Gastroesophageal sphincter (tissue), 4 donors: Measurements from ENCODE around the gene TMOD2. TPM values are rescaled to one million over a fixed set of nuclear protein-coding genes. Genes with fewer than 3 reads are reported as not detected.

Experiments used
- ATAC-seq: fragments of 150-250 bp; one replicate; pipeline ENCODE4 v1.9.1; 2016; ENCODE audit warnings: mild to moderate bottlenecking, moderate library complexity
- H3K27ac ChIP-seq, 4 donors: fragments of 200-600 bp; sonication (generic) in 3 of 4; 1 replicate in 3 of 4; 2 replicates in 1 of 4; pipeline ENCODE4 v1.5.1; 2016 to 2019
- H3K27me3 ChIP-seq: fragments of 200-600 bp; sonication (generic); one replicate; pipeline ENCODE4 v1.5.1; 2019
- H3K36me3 ChIP-seq, 2 donors: fragments of 200-600 bp; sonication (generic); one replicate each; pipeline ENCODE4 v1.5.1; 2019; ENCODE audit warnings: control low read depth in 1 of 2
- H3K4me1 ChIP-seq, 3 donors: fragments of 200-600 bp; sonication (generic); 1 replicate in 2 of 3; 2 replicates in 1 of 3; pipeline ENCODE4 v1.5.1; 2016 to 2019; ENCODE audit warnings: control low read depth in 2 of 3
- H3K4me3 ChIP-seq, 2 donors: fragments of 200-600 bp; sonication (generic); one replicate each; pipeline ENCODE4 v1.5.1; 2019; ENCODE audit warnings: mild to moderate bottlenecking in 1 of 2, moderate library complexity in 1 of 2
- H3K9me3 ChIP-seq, 3 donors: fragments of 200-600 bp; sonication (generic); one replicate each; pipeline ENCODE4 v1.5.1; 2017 to 2019; ENCODE audit warnings: control low read depth in 2 of 3
- EP300 ChIP-seq: sonication (generic); formaldehyde crosslinking; IDR thresholded peaks from one replicate; pipeline ENCODE4 v1.6.1; 2017; ENCODE audit warnings: antibody characterized with exemption, mild to moderate bottlenecking
- POLR2A ChIP-seq, 2 donors: fragments of 450-650 bp; IDR thresholded peaks; one replicate each; pipeline ENCODE4 v1.6.1; 2017; ENCODE audit warnings: antibody characterized with exemption in 2 of 2, mild to moderate bottlenecking in 2 of 2, moderate library complexity in 1 of 2
- POLR2AphosphoS5 ChIP-seq: sonication (generic); formaldehyde crosslinking; IDR thresholded peaks from one replicate; pipeline ENCODE4 v1.6.1; 2017; ENCODE audit warnings: antibody characterized with exemption
- WGBS, 2 donors: methylation state at CpG; one replicate each; pipeline ENCODE4 v1.1.5; 2018; ENCODE audit warnings: low coverage in 1 of 2; 5-methylcytosine and 5-hydroxymethylcytosine counted together
- total RNA-seq, 4 donors: library from RNA; depleted of rRNA; stranded (reverse); fragments of >200 nt; gene quantifications; one replicate each; pipeline ENCODE4 v1.1.0, GENCODE V29; 2016
- TF ChIP-seq, protein P1 (sequence below), 4 experiments: fragments of 200-600 bp in 2 of 4; fragments of 450-650 bp in 2 of 4; sonication (generic) in 1 of 4; IDR thresholded peaks; one replicate each; pipeline ENCODE4 v1.5.1; 2017 to 2019; ENCODE audit warnings: antibody characterized with exemption in 4 of 4, mild to moderate bottlenecking in 2 of 4, moderate library complexity in 2 of 4

Gene TMOD2
- total RNA-seq, 4 donors from 2014 or later: 14.0 to 21.9 (median 17.5) TPM

DNA sequence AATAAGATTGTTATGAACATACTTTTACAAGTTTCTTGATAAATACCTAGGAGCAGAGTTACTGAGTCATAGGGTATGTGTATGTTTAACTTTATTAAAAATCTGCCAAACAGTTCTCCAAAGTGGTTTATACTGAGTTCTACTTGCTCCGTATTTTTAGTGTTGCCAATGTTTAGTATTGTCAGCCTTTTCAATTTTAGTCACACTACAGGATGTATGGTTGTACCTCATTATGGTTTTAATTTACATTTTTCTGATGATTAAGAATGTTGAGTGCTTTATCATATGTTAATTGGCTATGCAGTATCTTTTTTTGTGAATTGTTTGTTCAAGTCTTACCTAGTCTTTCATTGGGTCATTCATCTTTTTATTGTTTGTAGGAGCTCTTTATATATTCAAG, 82.4 kb downstream of the TMOD2 start:
- Histone ChIP-seq H3K36me3 (no peaks in the 10 kb centered on the region), H3K27me3 (no peaks in the 10 kb centered on the region), H3K4me1 (peaks cover 9 to 89% (median 10%) of the 10 kb centered on the region in 3 donors), H3K4me3 (no peak overlapping the region), H3K9me3 (no peaks in the 10 kb centered on the region), H3K27ac (no peak overlapping the region)
- WGBS, 2 donors: 47 to 50% methylated on average over 1 of the region's 1 CpG
- ATAC-seq: no peak
- TF ChIP-seq EP300 (no peak), POLR2AphosphoS5 (no peak), POLR2A (IDR thresholded peaks at IDR 0.05) (no peak)
- TF ChIP-seq, protein P1, sequence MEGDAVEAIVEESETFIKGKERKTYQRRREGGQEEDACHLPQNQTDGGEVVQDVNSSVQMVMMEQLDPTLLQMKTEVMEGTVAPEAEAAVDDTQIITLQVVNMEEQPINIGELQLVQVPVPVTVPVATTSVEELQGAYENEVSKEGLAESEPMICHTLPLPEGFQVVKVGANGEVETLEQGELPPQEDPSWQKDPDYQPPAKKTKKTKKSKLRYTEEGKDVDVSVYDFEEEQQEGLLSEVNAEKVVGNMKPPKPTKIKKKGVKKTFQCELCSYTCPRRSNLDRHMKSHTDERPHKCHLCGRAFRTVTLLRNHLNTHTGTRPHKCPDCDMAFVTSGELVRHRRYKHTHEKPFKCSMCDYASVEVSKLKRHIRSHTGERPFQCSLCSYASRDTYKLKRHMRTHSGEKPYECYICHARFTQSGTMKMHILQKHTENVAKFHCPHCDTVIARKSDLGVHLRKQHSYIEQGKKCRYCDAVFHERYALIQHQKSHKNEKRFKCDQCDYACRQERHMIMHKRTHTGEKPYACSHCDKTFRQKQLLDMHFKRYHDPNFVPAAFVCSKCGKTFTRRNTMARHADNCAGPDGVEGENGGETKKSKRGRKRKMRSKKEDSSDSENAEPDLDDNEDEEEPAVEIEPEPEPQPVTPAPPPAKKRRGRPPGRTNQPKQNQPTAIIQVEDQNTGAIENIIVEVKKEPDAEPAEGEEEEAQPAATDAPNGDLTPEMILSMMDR (IDR thresholded peaks at IDR 0.05): no peak

DNA sequence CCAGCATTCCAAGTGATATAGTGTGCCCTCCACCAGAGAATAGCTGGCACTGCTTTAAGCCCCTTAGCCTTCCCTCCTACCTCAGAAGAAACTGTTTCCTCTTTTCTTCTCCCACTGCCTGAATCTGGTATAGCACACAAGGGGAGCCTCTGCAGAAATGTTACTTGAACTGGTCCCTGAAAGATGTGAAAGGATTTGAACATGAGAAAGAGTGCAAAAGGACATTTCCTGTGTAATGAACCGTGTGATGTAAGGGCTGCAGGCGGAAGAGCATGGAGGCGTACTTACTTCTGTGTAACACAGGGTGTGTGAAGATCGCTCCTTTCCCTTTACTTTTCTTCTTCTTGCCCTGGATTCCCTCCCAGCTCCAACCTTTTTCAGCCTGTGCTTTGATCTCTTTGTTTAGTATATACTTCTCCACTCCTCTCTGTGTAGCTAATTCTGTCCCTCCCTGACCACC, 86.4 kb downstream of the TMOD2 start:
- H3K9me3 ChIP-seq: no peaks in the 10 kb centered on the region
- H3K4me1 ChIP-seq: peaks cover 3 to 83% (median 10%) of the 10 kb centered on the region in 3 donors
- TF ChIP-seq POLR2A (IDR thresholded peaks at IDR 0.05) (no peak), POLR2AphosphoS5 (no peak), EP300 (no peak)
- TF ChIP-seq, protein P1 (IDR thresholded peaks at IDR 0.05): no peak
- no peaks in the 10 kb centered on the region for H3K36me3 ChIP-seq
- no peak for ATAC-seq
- WGBS, 2 donors: 24 to 54% methylated on average over 3 to 4 of the region's 4 CpGs
- H3K27me3 ChIP-seq: no peaks in the 10 kb centered on the region
- H3K4me3 ChIP-seq: no peak overlapping the region
- no peak overlapping the region for H3K27ac ChIP-seq

DNA sequence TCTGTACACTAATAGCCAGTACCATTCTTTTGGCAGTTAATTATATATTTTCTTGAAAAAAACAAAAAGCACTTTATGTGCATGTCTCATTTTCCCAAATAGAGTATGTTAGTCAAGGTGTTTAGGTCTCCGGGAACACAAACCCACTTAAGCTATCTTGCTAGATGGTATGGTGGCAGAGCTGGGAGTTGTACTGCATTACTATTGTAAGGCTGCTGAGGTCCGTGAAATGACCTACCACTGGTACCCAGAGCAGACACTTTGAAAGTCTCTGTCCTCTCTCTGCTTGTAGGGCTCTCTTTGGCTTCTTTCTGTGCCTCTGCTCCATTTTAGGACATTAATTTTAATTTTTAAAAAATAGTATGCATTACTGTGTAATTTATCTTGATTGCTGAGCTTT, 86.9 kb downstream of the TMOD2 start:
- H3K9me3 ChIP-seq: no peaks in the 10 kb centered on the region
- no peak for ATAC-seq
- no peaks in the 10 kb centered on the region for H3K36me3 ChIP-seq
- H3K4me1 ChIP-seq: peaks cover 3 to 83% (median 11%) of the 10 kb centered on the region in 3 donors
- no peaks in the 10 kb centered on the region for H3K27me3 ChIP-seq
- H3K27ac ChIP-seq: no peak overlapping the region
- 69 to 83% methylated on average over 2 of the region's 2 CpGs for WGBS, 2 donors
- no peak for TF ChIP-seq EP300
- H3K4me3 ChIP-seq: no peak overlapping the region

DNA sequence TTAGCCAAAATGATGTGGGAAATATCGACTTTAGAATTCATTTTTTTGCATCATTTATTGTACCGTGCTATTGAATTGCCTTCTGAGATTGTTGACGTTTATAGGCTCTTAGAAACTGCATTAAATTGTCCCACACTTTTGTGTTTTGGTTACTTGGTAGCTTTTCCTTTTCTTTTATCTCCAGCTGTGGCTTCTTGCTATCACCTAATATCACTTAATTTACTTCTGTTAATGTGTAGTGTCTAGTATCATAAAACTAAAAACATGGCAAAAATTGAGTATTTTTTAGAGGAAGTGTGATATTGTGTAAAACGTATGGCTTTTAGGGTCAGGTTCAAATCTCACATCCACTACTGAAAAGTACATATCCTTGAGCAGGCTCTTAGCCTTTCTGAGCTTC, 89.3 kb downstream of the TMOD2 start:
- peaks cover 13 to 85% (median 14%) of the 10 kb centered on the region in 3 donors for H3K4me1 ChIP-seq
- H3K27ac ChIP-seq: no peak overlapping the region
- TF ChIP-seq POLR2A (IDR thresholded peaks at IDR 0.05) (no peak), EP300 (no peak), POLR2AphosphoS5 (no peak)
- TF ChIP-seq, protein P1 (IDR thresholded peaks at IDR 0.05): no peak
- H3K4me3 ChIP-seq: no peak overlapping the region
- WGBS, 2 donors: 77 to 94% methylated on average over 4 of the region's 4 CpGs
- H3K36me3 ChIP-seq: no peaks in the 10 kb centered on the region
- H3K27me3 ChIP-seq: no peaks in the 10 kb centered on the region
- ATAC-seq: no peak
- H3K9me3 ChIP-seq: no peaks in the 10 kb centered on the region

DNA sequence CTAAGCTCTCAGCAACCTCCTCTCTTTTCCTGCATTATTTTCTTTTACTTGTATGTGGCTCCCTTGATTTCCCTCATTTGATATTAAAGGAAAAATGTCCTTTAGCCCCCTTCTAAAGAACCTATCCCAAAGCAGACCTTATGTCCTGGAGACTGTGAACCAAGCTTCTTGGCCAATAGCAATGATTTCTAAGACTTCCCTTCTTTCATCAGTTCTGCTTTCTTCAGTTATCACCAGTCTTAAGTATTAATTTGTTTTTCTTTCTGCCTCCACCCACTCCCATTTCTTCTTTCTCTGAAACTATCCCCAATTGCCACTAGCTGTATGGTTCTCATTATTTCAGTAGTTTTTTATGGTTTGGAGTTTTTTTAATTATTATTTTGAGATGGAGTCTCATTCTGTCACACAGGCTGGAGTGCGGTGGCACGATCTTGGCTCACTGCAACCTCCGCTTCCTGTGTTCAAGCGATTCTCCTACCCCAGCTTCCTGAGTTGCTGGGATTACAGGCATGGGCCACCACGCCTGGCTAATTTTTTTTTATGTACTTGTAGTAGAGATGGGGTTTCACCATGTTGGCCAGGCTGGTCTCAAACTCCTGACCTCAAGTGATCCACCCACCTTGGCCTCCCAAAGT, 90.1 kb downstream of the TMOD2 start:
- Histone ChIP-seq H3K27me3 (no peaks in the 10 kb centered on the region), H3K36me3 (no peaks in the 10 kb centered on the region), H3K27ac (no peak overlapping the region), H3K4me1 (peaks cover 13 to 85% (median 14%) of the 10 kb centered on the region in 3 donors), H3K9me3 (no peaks in the 10 kb centered on the region), H3K4me3 (no peak overlapping the region)
- 62 to 74% methylated on average over 5 of the region's 5 CpGs for WGBS, 2 donors
- ATAC-seq: no peak
- no peak for TF ChIP-seq POLR2AphosphoS5
- TF ChIP-seq POLR2A (IDR thresholded peaks at IDR 0.05): no peak
- TF ChIP-seq EP300: no peak

DNA sequence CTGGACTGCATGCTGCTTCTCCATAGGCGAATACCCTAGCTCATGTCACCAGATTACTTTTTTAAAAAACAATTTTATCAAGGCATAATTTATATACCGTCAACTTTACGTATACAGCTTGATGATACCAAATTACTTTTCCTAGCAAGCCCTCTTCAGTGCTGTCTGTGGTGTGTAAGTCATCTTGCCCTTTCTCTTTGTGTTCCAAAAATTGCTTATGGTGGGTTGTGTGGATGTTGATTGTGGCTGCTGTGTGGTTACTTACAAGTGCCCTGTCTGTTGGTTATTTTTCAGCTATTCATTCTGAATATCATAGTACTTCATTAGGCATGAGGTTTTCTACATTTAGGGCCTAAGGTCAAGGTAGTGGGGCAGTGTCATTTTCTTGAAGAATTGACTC, 90.9 kb downstream of the TMOD2 start:
- Histone ChIP-seq H3K27me3 (no peaks in the 10 kb centered on the region), H3K9me3 (no peaks in the 10 kb centered on the region), H3K36me3 (no peaks in the 10 kb centered on the region), H3K27ac (no peak overlapping the region), H3K4me1 (peaks cover 13 to 86% (median 14%) of the 10 kb centered on the region in 3 donors), H3K4me3 (no peak overlapping the region)
- TF ChIP-seq POLR2A (IDR thresholded peaks at IDR 0.05): no peak
- TF ChIP-seq POLR2AphosphoS5: no peak
- TF ChIP-seq, protein P1 (IDR thresholded peaks at IDR 0.05): no peak
- TF ChIP-seq EP300: no peak
- 88 to 97% methylated on average over 3 of the region's 3 CpGs for WGBS, 2 donors
- ATAC-seq: no peak
